Activated CD8-positive, alpha-beta memory T cell treated with anti-CD3 and anti-CD28 coated beads, Interleukin-2, amount 10 ng/mL, durations not matched to agents 7 days and 5 days (primary cell): ENCODE data around the gene CADM1. TPM values are rescaled to one million over a fixed set of nuclear protein-coding genes. Genes with fewer than 3 reads are reported as not detected.
A peak's percentile ranks its signal among the peaks of the same experiment; 100 is the strongest.

Source experiments
- ATAC-seq: fragments of 150-1000 bp; cut with Tn5 transposase; one replicate; pipeline ENCODE4 v1.10.0; 2021; ENCODE audit warnings: moderate library complexity
- CTCF ChIA-PET: fragments of 350-600 bp; sonication (Branson Sonifier 250); formaldehyde crosslinking; loops from one replicate; lab custom pipeline; 2021; ENCODE audit warnings: antibody characterized with exemption; lab: Charles Lee
- DNase-seq: peaks from one replicate; pipeline ENCODE4 v3.0.0-alpha.2; 2020
- H3K27ac Mint-ChIP-seq: one replicate; pipeline ENCODE4 v1.8.0; 2021; ENCODE audit warnings: mild to moderate bottlenecking, mixed read lengths
- H3K27me3 Mint-ChIP-seq: one replicate; pipeline ENCODE4 v1.8.0; 2021; ENCODE audit warnings: mixed read lengths
- H3K36me3 Mint-ChIP-seq: one replicate; pipeline ENCODE4 v1.8.0; 2021; ENCODE audit warnings: mild to moderate bottlenecking, mixed read lengths
- H3K4me1 Mint-ChIP-seq: one replicate; pipeline ENCODE4 v1.8.0; 2021; ENCODE audit warnings: mixed read lengths
- H3K4me3 Mint-ChIP-seq: one replicate; pipeline ENCODE4 v1.8.0; 2021; ENCODE audit warnings: mild to moderate bottlenecking, moderate library complexity, mixed read lengths
- H3K9me3 Mint-ChIP-seq: one replicate; pipeline ENCODE4 v1.8.0; 2022; ENCODE audit warnings: low read depth, mixed read lengths
- total RNA-seq, 2 experiments: library from RNA; stranded (reverse); gene quantifications; one replicate each; pipeline ENCODE4 v1.2.3, GENCODE V29; 2021

Gene CADM1
- total RNA-seq, 2 experiments from 2014 or later = 0.76 to 1.2 TPM

DNA sequence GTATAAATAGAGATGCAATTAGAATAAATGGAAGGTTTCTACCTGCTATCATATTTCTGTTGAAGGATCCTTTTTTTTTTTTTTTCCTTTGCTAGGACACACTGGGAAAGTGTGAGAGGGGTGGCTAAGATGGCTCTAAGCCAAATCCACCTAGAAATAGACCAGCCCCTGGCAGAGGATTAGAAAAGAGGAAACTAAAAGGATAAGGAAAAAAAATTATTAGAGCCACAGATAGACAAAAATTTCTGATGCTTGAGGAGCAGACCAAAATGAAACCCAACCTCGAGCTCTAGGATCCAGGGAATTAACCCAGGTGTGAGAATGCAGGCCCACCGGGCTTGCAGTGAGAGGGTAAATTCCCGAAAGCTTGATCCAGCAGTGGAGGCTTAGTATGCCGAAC is 262.3 kb downstream of the CADM1 start:
- CTCF ChIA-PET = no interaction called here
- no peaks in the 10 kb centered on the region for H3K4me1 Mint-ChIP-seq

DNA sequence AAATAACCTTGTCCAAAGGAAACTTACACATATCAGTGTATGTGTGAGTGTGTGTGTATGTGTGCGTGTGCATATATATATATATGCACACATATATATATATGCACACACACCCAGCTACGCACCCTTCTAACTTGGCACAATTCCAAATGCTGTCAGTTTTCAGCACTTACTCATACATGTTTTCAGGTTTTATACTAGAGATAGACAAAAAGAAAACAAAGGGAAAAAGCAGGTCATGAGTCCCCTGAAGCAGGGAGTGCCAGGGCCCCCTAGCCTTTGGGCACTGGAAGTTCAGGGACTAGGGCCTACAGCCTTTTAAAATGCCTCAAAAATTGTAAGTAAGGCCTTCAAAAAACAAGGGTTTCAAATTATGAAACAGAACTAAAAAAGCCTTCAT is 265.4 kb downstream of the CADM1 start:
- no peak overlapping the region for H3K27ac Mint-ChIP-seq
- no peaks in the 10 kb centered on the region for H3K4me1 Mint-ChIP-seq
- H3K4me3 Mint-ChIP-seq = no peak overlapping the region
- DNase-seq = no peak
- ATAC-seq = no peak
- CTCF ChIA-PET = no interaction called here
- no peaks in the 10 kb centered on the region for H3K9me3 Mint-ChIP-seq
- peaks cover 35% of the 10 kb centered on the region for H3K27me3 Mint-ChIP-seq
- no peaks in the 10 kb centered on the region for H3K36me3 Mint-ChIP-seq

More for the DNA sequence above, 262.3 kb downstream of the CADM1 start:
- Mint-ChIP-seq H3K27ac (no peak overlapping the region), H3K27me3 (peaks cover 30% of the 10 kb centered on the region), H3K4me3 (no peak overlapping the region), H3K9me3 (no peaks in the 10 kb centered on the region), H3K36me3 (no peaks in the 10 kb centered on the region)
- ATAC-seq (no peak), DNase-seq (no peak)

- H3K27ac Mint-ChIP-seq = no peak overlapping the region
- H3K27me3 Mint-ChIP-seq = peaks cover 39% of the 10 kb centered on the region
- no peaks in the 10 kb centered on the region for H3K36me3 Mint-ChIP-seq
- H3K9me3 Mint-ChIP-seq = no peaks in the 10 kb centered on the region
- H3K4me1 Mint-ChIP-seq = no peaks in the 10 kb centered on the region
- no peak for ATAC-seq
- no peak for DNase-seq
- H3K4me3 Mint-ChIP-seq = no peak overlapping the region
- CTCF ChIA-PET = no interaction called here
Measured at GRCh38 chr11:115238086-115238485, 266.1 kb downstream of the CADM1 start.

DNA sequence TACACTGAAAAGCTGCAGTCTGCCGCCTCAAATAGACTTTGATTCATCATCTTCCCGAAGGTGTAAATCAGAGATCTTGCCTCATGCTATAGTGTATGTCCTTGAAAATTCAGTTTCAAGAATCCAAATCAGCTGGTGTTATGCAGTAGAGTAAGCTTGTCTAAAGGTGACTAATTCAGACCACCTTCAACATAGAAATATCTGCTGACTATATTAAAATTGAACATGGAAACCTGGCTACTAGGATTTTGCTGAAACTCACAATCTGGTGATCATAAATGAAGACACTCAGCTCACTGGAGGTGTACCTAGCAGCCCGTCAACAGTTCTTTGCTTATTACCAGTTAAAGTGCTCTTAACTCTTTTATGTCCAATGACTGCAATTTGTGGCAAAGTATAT is 266.6 kb downstream of the CADM1 start:
- DNase-seq = no peak
- H3K27me3 Mint-ChIP-seq = peaks cover 44% of the 10 kb centered on the region
- H3K4me3 Mint-ChIP-seq = no peak overlapping the region
- ATAC-seq = no peak
- H3K4me1 Mint-ChIP-seq = no peaks in the 10 kb centered on the region
- CTCF ChIA-PET = no interaction called here
- H3K27ac Mint-ChIP-seq = no peak overlapping the region
- H3K9me3 Mint-ChIP-seq = no peaks in the 10 kb centered on the region
- H3K36me3 Mint-ChIP-seq = no peaks in the 10 kb centered on the region

DNA sequence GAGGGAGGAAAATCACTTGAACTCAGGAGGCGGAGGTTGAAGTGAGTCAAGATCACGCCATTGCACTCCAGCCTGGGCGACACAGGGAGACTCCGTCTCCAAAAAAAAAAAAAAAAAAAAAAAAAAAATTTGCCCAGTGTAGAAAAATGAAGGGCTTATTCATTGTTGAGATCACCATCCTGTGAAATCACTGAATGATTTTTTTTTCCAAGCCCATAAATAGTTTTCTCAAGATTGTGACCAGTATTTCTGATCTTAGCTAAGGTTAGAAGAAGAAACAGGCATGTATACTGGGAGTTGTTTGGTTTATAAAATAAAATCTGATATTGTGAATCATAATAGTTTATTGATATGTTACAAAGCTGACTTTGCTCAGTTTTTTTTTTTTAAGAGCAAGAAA is 269.4 kb downstream of the CADM1 start:
- DNase-seq = no peak
- ATAC-seq = no peak
- H3K27me3 Mint-ChIP-seq = peaks cover 55% of the 10 kb centered on the region
- CTCF ChIA-PET = interaction anchor here (0.7 kb wide), 1 partner anchor 12 kb away, joined by 3 read pairs; no protein-coding TSS in a partner anchor
- no peak overlapping the region for H3K4me3 Mint-ChIP-seq
- no peak overlapping the region for H3K27ac Mint-ChIP-seq
- no peaks in the 10 kb centered on the region for H3K36me3 Mint-ChIP-seq
- H3K9me3 Mint-ChIP-seq = no peaks in the 10 kb centered on the region
- no peaks in the 10 kb centered on the region for H3K4me1 Mint-ChIP-seq

GRCh38 chr11:115226556-115226955 is 277.7 kb downstream of the CADM1 start:
- H3K36me3 Mint-ChIP-seq = peaks cover 13% of the 10 kb centered on the region
- no peak for ATAC-seq
- no peak overlapping the region for H3K27ac Mint-ChIP-seq
- H3K4me1 Mint-ChIP-seq = peaks cover 26% of the 10 kb centered on the region
- no peak overlapping the region for H3K4me3 Mint-ChIP-seq
- CTCF ChIA-PET = interaction anchor here (1.2 kb wide), 1 partner anchor 22 kb away, joined by 3 read pairs; no protein-coding TSS in a partner anchor
- H3K27me3 Mint-ChIP-seq = peaks cover 52% of the 10 kb centered on the region
- no peak for DNase-seq
- H3K9me3 Mint-ChIP-seq = no peaks in the 10 kb centered on the region

DNA sequence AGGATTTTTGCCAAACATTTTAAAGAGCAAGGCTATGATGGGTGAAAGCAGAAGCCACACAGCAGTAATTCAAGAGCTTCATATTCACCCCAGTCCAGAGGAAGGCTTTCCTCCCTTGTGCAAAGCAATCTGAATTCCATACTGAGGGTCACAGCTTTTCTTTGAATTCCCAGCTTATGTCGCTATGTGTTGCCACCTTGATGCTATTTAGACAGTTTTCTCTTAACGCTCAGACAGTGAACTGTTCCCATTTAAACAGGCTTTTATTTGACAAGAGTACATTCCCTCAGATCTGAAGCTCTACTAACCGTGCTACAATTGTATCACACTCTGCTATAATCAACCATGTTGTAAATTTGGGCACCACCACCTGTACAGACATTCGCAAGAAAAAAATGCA is 279.7 kb downstream of the CADM1 start:
- H3K27ac Mint-ChIP-seq = no peak overlapping the region
- no peaks in the 10 kb centered on the region for H3K9me3 Mint-ChIP-seq
- DNase-seq = no peak
- peaks cover 40% of the 10 kb centered on the region for H3K27me3 Mint-ChIP-seq
- H3K36me3 Mint-ChIP-seq = peaks cover 18% of the 10 kb centered on the region
- no peak overlapping the region for H3K4me3 Mint-ChIP-seq
- CTCF ChIA-PET = interaction anchor here (1.2 kb wide), 1 partner anchor 27 kb away, joined by 3 read pairs; no protein-coding TSS in a partner anchor
- ATAC-seq = no peak
- peaks cover 32% of the 10 kb centered on the region for H3K4me1 Mint-ChIP-seq

GRCh38 chr11:115222863-115223530 is 281.2 kb downstream of the CADM1 start:
- H3K27ac Mint-ChIP-seq = peak overlapping the region; percentile 89
- H3K4me1 Mint-ChIP-seq = peaks cover 46% of the 10 kb centered on the region
- peaks cover 18% of the 10 kb centered on the region for H3K36me3 Mint-ChIP-seq
- H3K4me3 Mint-ChIP-seq = peak overlapping the region; percentile 43
- DNase-seq = no peak
- no peaks in the 10 kb centered on the region for H3K9me3 Mint-ChIP-seq
- ATAC-seq = peak; percentile 45
- CTCF ChIA-PET = interaction anchor here (1.3 to 1.4 kb wide), 2 partner anchors 21 to 26 kb away, joined by 4 to 6 read pairs; no protein-coding TSS in a partner anchor
- peaks cover 40% of the 10 kb centered on the region for H3K27me3 Mint-ChIP-seq

- DNase-seq = peak; percentile 84
- Mint-ChIP-seq H3K36me3 (peaks cover 18% of the 10 kb centered on the region), H3K27me3 (peaks cover 39% of the 10 kb centered on the region), H3K9me3 (no peaks in the 10 kb centered on the region), H3K27ac (peak overlapping the region; percentile 89), H3K4me1 (peaks cover 51% of the 10 kb centered on the region), H3K4me3 (peak overlapping the region; percentile 43)
- peak; percentile 96 for ATAC-seq
- CTCF ChIA-PET = interaction anchor here (0.5 to 1.4 kb wide), 4 partner anchors 12 to 1853 kb away, joined by 3 to 6 read pairs (median 4); no protein-coding TSS in a partner anchor
Measured at GRCh38 chr11:115222218-115222862, 281.9 kb downstream of the CADM1 start.

DNA sequence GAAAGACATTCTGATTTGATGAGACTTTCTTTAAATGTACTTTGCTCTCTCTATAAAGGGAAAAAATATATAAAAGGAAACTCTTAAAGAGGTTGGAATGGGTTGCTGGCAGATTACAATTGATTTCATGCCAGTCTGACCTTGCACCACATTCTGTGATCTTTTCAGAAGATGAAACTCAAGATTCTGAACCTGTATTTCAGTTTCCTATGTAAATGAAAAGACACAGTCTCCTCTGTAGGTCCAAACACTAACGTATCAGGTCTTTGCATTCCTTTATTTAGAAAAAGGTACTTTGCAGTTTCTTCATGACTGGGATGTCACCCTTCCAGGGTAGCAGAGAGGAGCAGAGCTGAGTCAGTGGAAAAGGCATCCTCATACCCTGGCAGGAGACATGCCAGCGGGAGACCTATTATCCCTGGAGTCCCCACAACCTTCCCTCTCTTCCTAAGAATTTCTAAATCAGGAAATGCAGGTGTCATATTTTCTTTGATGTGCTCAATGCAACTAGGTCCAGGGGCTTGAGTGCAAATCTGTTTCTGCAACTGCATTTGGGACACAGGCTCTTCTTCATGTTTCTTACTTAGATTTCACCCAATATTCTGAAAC is 282.6 kb downstream of the CADM1 start:
- no peaks in the 10 kb centered on the region for H3K9me3 Mint-ChIP-seq
- peaks cover 18% of the 10 kb centered on the region for H3K36me3 Mint-ChIP-seq
- CTCF ChIA-PET = interaction anchor here (0.5 to 1.4 kb wide), 2 partner anchors 20 to 1854 kb away, joined by 3 to 6 read pairs; no protein-coding TSS in a partner anchor
- H3K27ac Mint-ChIP-seq = peak overlapping the region; percentile 89
- peaks cover 51% of the 10 kb centered on the region for H3K4me1 Mint-ChIP-seq
- ATAC-seq = no peak
- H3K4me3 Mint-ChIP-seq = peak overlapping the region; percentile 43
- H3K27me3 Mint-ChIP-seq = peaks cover 42% of the 10 kb centered on the region
- DNase-seq = no peak

- peaks cover 56% of the 10 kb centered on the region for H3K4me1 Mint-ChIP-seq
- H3K9me3 Mint-ChIP-seq = no peaks in the 10 kb centered on the region
- peaks cover 42% of the 10 kb centered on the region for H3K27me3 Mint-ChIP-seq
- no peak overlapping the region for H3K27ac Mint-ChIP-seq
- no peak overlapping the region for H3K4me3 Mint-ChIP-seq
- peaks cover 18% of the 10 kb centered on the region for H3K36me3 Mint-ChIP-seq
- CTCF ChIA-PET = no interaction called here
- DNase-seq (no peak), ATAC-seq (no peak)
Measured at GRCh38 chr11:115220911-115221310, 283.3 kb downstream of the CADM1 start.

- no peak for ATAC-seq
- CTCF ChIA-PET = no interaction called here
- Mint-ChIP-seq H3K9me3 (no peaks in the 10 kb centered on the region), H3K4me3 (no peak overlapping the region), H3K36me3 (peaks cover 18% of the 10 kb centered on the region), H3K4me1 (peaks cover 56% of the 10 kb centered on the region), H3K27ac (no peak overlapping the region), H3K27me3 (peaks cover 44% of the 10 kb centered on the region)
- DNase-seq = no peak
Measured at GRCh38 chr11:115220423-115220822, 283.8 kb downstream of the CADM1 start.

- Mint-ChIP-seq H3K36me3 (peaks cover 18% of the 10 kb centered on the region), H3K4me3 (no peak overlapping the region), H3K4me1 (peaks cover 60% of the 10 kb centered on the region), H3K27me3 (peaks cover 46% of the 10 kb centered on the region), H3K27ac (no peak overlapping the region), H3K9me3 (no peaks in the 10 kb centered on the region)
- ATAC-seq (no peak), DNase-seq (no peak)
- CTCF ChIA-PET = interaction anchor here (0.5 to 1.2 kb wide), 3 partner anchors 19 to 49 kb away, joined by 3 read pairs; no protein-coding TSS in a partner anchor
Measured at GRCh38 chr11:115219376-115219775, 284.8 kb downstream of the CADM1 start.
